T-helper 1 cell (primary cell): ENCODE data around the gene FAM83C.
"Not testable (repeated sequence)": the region's sequence is repeated elsewhere in the genome, so short reads cannot be mapped to it uniquely, and the experiment has no call there.

Source experiments
- DNase-seq, 5 donors: peaks; one replicate each; pipeline ENCODE4 v3.0.0-alpha.2; 2012 to 2020

Gene FAM83C

GRCh38 chr20:35263532-35264341 lies 28.5 kb downstream of the FAM83C start:
- DNase-seq, result no peak

GRCh38 chr20:35262731-35263531 lies 29.3 kb downstream of the FAM83C start:
- DNase-seq, result not testable (repeated sequence)

GRCh38 chr20:35262321-35262720 lies 29.9 kb downstream of the FAM83C start:
- not testable (repeated sequence) for DNase-seq

GRCh38 chr20:35260426-35260825 lies 31.8 kb downstream of the FAM83C start:
- no peak for DNase-seq

GRCh38 chr20:35257175-35257909 lies 34.9 kb downstream of the FAM83C start:
- no peak for DNase-seq

GRCh38 chr20:35254448-35254999 lies 37.7 kb downstream of the FAM83C start:
- no peak for DNase-seq

- DNase-seq, result no peak
Measured at GRCh38 chr20:35253010-35253409, 39.2 kb downstream of the FAM83C start.

GRCh38 chr20:35252598-35252997 lies 39.6 kb downstream of the FAM83C start:
- not testable (repeated sequence) for DNase-seq

GRCh38 chr20:35252037-35252461 lies 40.2 kb downstream of the FAM83C start:
- peak in 1 of 5 donors; percentile 85 for DNase-seq

- no peak for DNase-seq
Measured at GRCh38 chr20:35251613-35251940, 40.6 kb downstream of the FAM83C start.

GRCh38 chr20:35248641-35249475 lies 43.4 kb downstream of the FAM83C start:
- DNase-seq, result no peak

- DNase-seq, result no peak
Measured at GRCh38 chr20:35246723-35247122, 45.5 kb downstream of the FAM83C start.

- DNase-seq, result no peak
Measured at GRCh38 chr20:35243986-35244385, 48.2 kb downstream of the FAM83C start.

GRCh38 chr20:35243317-35243716 lies 48.9 kb downstream of the FAM83C start:
- no peak for DNase-seq

- no peak for DNase-seq
Measured at GRCh38 chr20:35240811-35241293, 51.4 kb downstream of the FAM83C start.

GRCh38 chr20:35240083-35240810 lies 52.0 kb downstream of the FAM83C start:
- no peak for DNase-seq

- no peak for DNase-seq
Measured at GRCh38 chr20:35238735-35239134, 53.5 kb downstream of the FAM83C start.

GRCh38 chr20:35238170-35238569 lies 54.1 kb downstream of the FAM83C start:
- no peak for DNase-seq

- no peak for DNase-seq
Measured at GRCh38 chr20:35237486-35237885, 54.7 kb downstream of the FAM83C start.

- DNase-seq, result no peak
Measured at GRCh38 chr20:35235881-35236280, 56.3 kb downstream of the FAM83C start.
